Measurements from ENCODE around the gene TMTC2. TPM values are rescaled to one million over a fixed set of nuclear protein-coding genes. Genes with fewer than 3 reads are reported as not detected.

The TMTC2 gene
- total RNA-seq, 4 donors from 2014 or later: 19.5 to 35.8 (median 22.9) TPM

DNA sequence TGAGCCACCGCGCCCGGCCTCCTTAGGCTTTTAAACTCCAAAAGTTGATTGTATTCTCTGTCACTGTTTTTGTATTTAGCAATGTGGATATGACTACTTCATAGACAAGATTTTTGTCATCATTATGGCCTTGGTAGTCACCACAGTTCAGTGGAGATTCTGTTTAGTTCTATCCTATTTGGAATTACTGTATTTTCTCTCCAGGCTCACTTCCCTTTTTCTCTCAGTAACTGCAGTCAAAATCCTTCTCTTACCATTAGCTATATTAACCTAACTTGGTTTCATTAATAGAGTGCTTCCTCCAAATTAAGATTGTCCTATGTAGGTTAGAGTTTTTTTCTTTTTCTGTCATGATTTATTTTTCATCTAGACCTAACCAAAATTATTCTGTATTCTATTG, 283.9 kb downstream of the TMTC2 start:
- Histone ChIP-seq H3K4me1 (no peaks in the 10 kb centered on the region), H3K4me3 (no peak overlapping the region), H3K9me3 (no peaks in the 10 kb centered on the region), H3K27me3 (no peaks in the 10 kb centered on the region), H3K36me3 (no peaks in the 10 kb centered on the region), H3K27ac (no peak overlapping the region)
- 96 to 98% methylated on average over 3 of the region's 3 CpGs for WGBS, 2 donors
- no peak for DNase-seq (ENCODE audit: low spot score in 2 of 2)
- TF ChIP-seq EP300 (IDR thresholded peaks at IDR 0.05): no peak
- TF ChIP-seq, protein P1, sequence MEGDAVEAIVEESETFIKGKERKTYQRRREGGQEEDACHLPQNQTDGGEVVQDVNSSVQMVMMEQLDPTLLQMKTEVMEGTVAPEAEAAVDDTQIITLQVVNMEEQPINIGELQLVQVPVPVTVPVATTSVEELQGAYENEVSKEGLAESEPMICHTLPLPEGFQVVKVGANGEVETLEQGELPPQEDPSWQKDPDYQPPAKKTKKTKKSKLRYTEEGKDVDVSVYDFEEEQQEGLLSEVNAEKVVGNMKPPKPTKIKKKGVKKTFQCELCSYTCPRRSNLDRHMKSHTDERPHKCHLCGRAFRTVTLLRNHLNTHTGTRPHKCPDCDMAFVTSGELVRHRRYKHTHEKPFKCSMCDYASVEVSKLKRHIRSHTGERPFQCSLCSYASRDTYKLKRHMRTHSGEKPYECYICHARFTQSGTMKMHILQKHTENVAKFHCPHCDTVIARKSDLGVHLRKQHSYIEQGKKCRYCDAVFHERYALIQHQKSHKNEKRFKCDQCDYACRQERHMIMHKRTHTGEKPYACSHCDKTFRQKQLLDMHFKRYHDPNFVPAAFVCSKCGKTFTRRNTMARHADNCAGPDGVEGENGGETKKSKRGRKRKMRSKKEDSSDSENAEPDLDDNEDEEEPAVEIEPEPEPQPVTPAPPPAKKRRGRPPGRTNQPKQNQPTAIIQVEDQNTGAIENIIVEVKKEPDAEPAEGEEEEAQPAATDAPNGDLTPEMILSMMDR (IDR thresholded peaks at IDR 0.05): no peak
- TF ChIP-seq POLR2A (IDR thresholded peaks at IDR 0.05): no peak

GRCh38 chr12:82971584-82971983, 284.9 kb downstream of the TMTC2 start:
- Histone ChIP-seq H3K9me3 (no peaks in the 10 kb centered on the region), H3K4me1 (no peaks in the 10 kb centered on the region), H3K27ac (no peak overlapping the region), H3K36me3 (no peaks in the 10 kb centered on the region), H3K27me3 (no peaks in the 10 kb centered on the region), H3K4me3 (no peak overlapping the region)
- TF ChIP-seq EP300 (IDR thresholded peaks at IDR 0.05): no peak
- TF ChIP-seq POLR2A (IDR thresholded peaks at IDR 0.05): no peak
- TF ChIP-seq, protein P1 (IDR thresholded peaks at IDR 0.05): no peak
- DNase-seq (ENCODE audit: low spot score in 2 of 2): no peak
- WGBS, 2 donors: 76 to 81% methylated on average over 4 of the region's 4 CpGs

DNA sequence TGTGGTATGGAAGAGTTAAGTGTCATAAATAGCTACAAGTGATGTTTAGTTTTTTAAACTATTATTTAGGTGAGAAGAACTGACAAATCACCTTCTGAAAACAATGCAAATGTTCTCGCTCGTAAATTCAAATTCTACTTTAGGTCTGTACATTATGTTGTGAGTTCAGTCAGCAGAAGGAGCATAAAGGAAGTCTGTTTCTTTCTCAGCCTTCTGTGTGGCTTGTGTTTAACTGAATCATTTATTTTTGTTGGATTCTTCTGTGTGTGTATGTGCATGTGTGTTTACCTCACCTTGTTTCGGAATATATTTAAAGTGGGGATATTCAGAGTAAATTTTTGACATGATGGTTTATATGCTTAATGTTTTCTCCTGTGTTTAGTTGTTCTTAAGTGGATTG, 285.9 kb downstream of the TMTC2 start:
- no peaks in the 10 kb centered on the region for H3K9me3 ChIP-seq
- no peak overlapping the region for H3K4me3 ChIP-seq
- DNase-seq (ENCODE audit: low spot score in 2 of 2): no peak
- H3K27me3 ChIP-seq: no peaks in the 10 kb centered on the region
- 42 to 48% methylated on average over 3 of the region's 3 CpGs for WGBS, 2 donors
- no peak overlapping the region for H3K27ac ChIP-seq
- H3K36me3 ChIP-seq: no peaks in the 10 kb centered on the region
- no peak for TF ChIP-seq EP300 (IDR thresholded peaks at IDR 0.05)
- TF ChIP-seq, protein P1 (IDR thresholded peaks at IDR 0.05): no peak
- H3K4me1 ChIP-seq: no peaks in the 10 kb centered on the region

DNA sequence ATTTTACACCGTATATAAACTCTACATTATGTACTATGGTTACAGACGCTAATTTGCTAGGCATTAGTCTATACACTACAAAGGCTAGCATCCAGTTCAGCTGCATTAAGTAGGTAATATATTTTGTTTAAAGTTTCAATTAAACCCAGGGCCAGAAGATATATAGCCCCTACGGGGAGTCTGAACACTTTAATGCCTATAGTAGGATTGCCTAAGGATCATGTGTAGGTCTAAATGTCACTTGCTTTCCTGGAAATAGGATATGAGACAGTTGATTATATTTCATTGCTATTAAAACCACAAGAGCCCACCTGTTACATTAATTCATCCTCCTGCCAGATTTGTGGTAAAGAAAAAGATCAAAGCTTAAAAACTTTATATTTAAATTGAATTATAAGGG, 286.9 kb downstream of the TMTC2 start:
- Histone ChIP-seq H3K27ac (no peak overlapping the region), H3K36me3 (no peaks in the 10 kb centered on the region), H3K9me3 (peaks cover 0 to 2% (median 0%) of the 10 kb centered on the region in 4 donors), H3K27me3 (no peaks in the 10 kb centered on the region), H3K4me1 (no peaks in the 10 kb centered on the region), H3K4me3 (no peak overlapping the region)
- TF ChIP-seq POLR2A (IDR thresholded peaks at IDR 0.05) (no peak), EP300 (IDR thresholded peaks at IDR 0.05) (no peak)
- TF ChIP-seq, protein P1 (IDR thresholded peaks at IDR 0.05): no peak
- whole genome bisulfite sequencing, 2 donors: 90 to 95% methylated on average over 3 of the region's 3 CpGs
- no peak for DNase-seq (ENCODE audit: low spot score in 2 of 2)

DNA sequence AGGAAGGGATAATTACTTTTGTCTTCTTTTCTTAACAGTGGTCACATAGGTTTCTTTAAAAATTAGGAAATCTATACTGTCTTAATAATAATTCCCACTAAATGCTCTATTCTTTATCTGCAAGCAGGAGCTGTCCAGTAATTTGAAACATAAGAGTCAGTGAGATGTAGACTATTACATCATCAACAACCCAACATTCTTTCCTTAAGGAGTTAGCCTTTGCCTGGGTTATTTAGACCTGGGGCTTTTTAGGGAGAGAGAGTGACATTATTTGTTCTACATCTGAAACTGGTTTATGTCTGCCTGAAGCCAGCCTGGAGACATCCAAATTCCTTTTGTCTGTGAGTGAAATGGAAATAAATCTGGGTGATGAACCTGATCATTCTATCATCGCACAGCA, 294.4 kb downstream of the TMTC2 start:
- H3K4me1 ChIP-seq: no peaks in the 10 kb centered on the region
- peaks cover 0 to 3% (median 0%) of the 10 kb centered on the region in 4 donors for H3K9me3 ChIP-seq
- WGBS, 2 donors: 81 to 86% methylated on average over 1 of the region's 1 CpG
- DNase-seq (ENCODE audit: low spot score in 2 of 2): no peak
- no peaks in the 10 kb centered on the region for H3K36me3 ChIP-seq
- no peaks in the 10 kb centered on the region for H3K27me3 ChIP-seq
- no peak overlapping the region for H3K27ac ChIP-seq
- TF ChIP-seq, protein P1 (IDR thresholded peaks at IDR 0.05): no peak
- TF ChIP-seq EP300 (IDR thresholded peaks at IDR 0.05) (no peak), POLR2A (IDR thresholded peaks at IDR 0.05) (no peak)
- H3K4me3 ChIP-seq: no peak overlapping the region

Data from tibial nerve (tissue), 4 donors.